Small intestine (tissue), 7 donors: ENCODE results near the gene DDX1. TPM values are rescaled to one million over a fixed set of nuclear protein-coding genes. Genes with fewer than 3 reads are reported as not detected.

Experiments used
- DNase-seq, 2 donors: peaks; one replicate each; pipeline versions ENCODE4 v3.0.0 to v3.0.0-alpha.2; 2013
- FAIRE-seq: peaks from 2 replicates; lab custom pipeline; 2012; peaks lifted over from hg19 to GRCh38; lab: Jason Lieb, UNC
- H3K27ac ChIP-seq, 3 donors: one replicate each; pipeline ENCODE4 v1.5.1; 2013; ENCODE audit warnings: low read length in 2 of 3, mild to moderate bottlenecking in 2 of 3, control low read depth in 1 of 3, inconsistent platforms in 1 of 3, low read depth in 1 of 3, moderate library complexity in 1 of 3
- H3K27me3 ChIP-seq, 3 donors: one replicate each; pipeline ENCODE4 v1.6.1; 2013; ENCODE audit warnings: low read length in 3 of 3, inconsistent platforms in 1 of 3; ENCODE audit not compliant: control insufficient read depth in 3 of 3, insufficient read depth in 3 of 3
- H3K36me3 ChIP-seq, 3 donors: one replicate each; pipeline ENCODE4 v1.6.1; 2013; ENCODE audit warnings: low read length in 3 of 3, inconsistent platforms in 1 of 3, low read depth in 1 of 3, mild to moderate bottlenecking in 1 of 3, moderate library complexity in 1 of 3; ENCODE audit not compliant: control insufficient read depth in 3 of 3, insufficient read depth in 2 of 3
- H3K4me1 ChIP-seq, 3 donors: one replicate each; pipeline ENCODE4 v1.6.1; 2013; ENCODE audit warnings: low read length in 2 of 3, inconsistent platforms in 1 of 3, low read depth in 1 of 3, mild to moderate bottlenecking in 1 of 3, moderate library complexity in 1 of 3; ENCODE audit not compliant: control insufficient read depth in 3 of 3, insufficient read depth in 2 of 3
- H3K4me3 ChIP-seq, 3 donors: one replicate each; pipeline ENCODE4 v1.5.1; 2013; ENCODE audit warnings: low read length in 3 of 3, control low read depth in 1 of 3, inconsistent platforms in 1 of 3, low read depth in 1 of 3, mild to moderate bottlenecking in 1 of 3, moderate library complexity in 1 of 3
- H3K9me3 ChIP-seq, 2 donors: one replicate each; pipeline ENCODE4 v1.6.1; 2013; ENCODE audit warnings: low read depth in 1 of 2, low read length in 1 of 2; ENCODE audit not compliant: control insufficient read depth in 2 of 2, insufficient read depth in 1 of 2
- WGBS, 3 donors: extraction: QIAGEN DNeasy Blood & Tissue Kit; methylation state at CpG; one replicate each; pipeline ENCODE4 v1.1.7; 2013; 5-methylcytosine and 5-hydroxymethylcytosine counted together
- polyA plus RNA-seq, 4 donors: library from polyadenylated mRNA; stranded (reverse) in 3 of 4; unstranded in 1 of 4; fragments of 200-250 nt in 3 of 4; fragments of 120-200 nt in 1 of 4; gene quantifications; one replicate each; pipeline versions ENCODE4 v1.2.1 to v1.2.3, GENCODE V29; 2013
- donor health status: healthy with polysubstance abuse.
- donor health status: control.
- donor health status: control.
- donor health status: Bipolar disorder and iron deficiency.
- donor health status: healthy.

The DDX1 gene
- polyA plus RNA-seq, 4 donors: 74.6 to 107 (median 79.4) TPM

- FAIRE-seq: no peak
- Histone ChIP-seq H3K4me1 (peaks cover 0 to 14% (median 0%) of the 10 kb centered on the region in 3 donors), H3K27me3 (no peaks in the 10 kb centered on the region)
These were observed 47.1 kb downstream of the DDX1 start for GRCh38 chr2:15638720-15639119.

DNA sequence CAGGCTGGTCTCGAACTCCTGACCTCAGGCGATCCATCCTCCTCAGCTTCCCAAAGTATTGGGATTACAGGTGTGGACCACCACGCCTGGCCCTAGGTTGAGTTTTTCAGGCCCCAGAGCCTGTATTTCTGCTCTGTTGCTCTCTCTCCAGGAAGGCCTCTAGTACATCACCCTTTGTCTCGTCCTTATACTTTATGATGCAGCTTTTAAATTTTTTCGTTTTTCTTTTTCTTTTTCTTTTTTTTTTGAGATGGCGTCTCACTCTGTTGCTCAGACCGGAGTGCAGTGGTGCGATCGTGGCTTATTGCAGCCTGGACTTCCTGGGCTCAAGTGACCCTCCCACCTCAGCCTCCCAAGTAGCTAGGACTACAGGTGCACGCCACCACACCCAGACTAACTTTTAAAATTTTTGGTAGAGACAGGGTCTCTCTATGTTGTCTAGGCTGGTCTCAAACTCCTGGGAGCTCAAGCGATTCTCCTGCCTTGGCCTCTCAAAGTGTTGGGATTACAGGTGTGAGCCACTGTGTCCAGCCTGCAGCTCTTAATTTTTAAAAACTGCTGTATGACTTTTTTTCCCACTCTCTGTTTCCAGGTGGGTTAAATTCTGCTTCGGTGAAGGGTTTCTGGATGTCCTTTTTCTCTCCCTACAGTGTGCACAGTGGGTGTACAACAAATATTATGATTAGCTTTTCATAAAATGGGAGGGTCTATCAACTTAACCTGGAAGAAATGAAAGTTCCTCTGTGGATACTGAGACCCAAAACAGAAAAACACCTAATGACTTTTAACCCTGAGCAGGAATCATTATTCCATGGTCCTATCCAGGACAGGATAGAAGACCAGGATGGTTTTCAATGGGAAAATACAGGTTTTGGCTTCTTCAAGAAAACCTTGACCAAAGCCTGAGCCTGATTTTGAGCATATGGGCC is 47.9 kb downstream of the DDX1 start:
- 84 to 93% (median 85%) methylated on average over 12 of the region's 12 CpGs for WGBS, 3 donors
- DNase-seq (no peak), FAIRE-seq (no peak)
- H3K9me3 ChIP-seq: peaks cover 0 to 3% of the 10 kb centered on the region in 2 donors
- peaks cover 2 to 6% (median 2%) of the 10 kb centered on the region in 3 donors for H3K36me3 ChIP-seq
- peaks cover 0 to 14% (median 0%) of the 10 kb centered on the region in 3 donors for H3K4me1 ChIP-seq
- no peak overlapping the region for H3K27ac ChIP-seq
- no peak overlapping the region for H3K4me3 ChIP-seq
- H3K27me3 ChIP-seq: no peaks in the 10 kb centered on the region

More at GRCh38 chr2:15638720-15639119, 47.1 kb downstream of the DDX1 start:
- Histone ChIP-seq H3K9me3 (peaks cover 0 to 3% of the 10 kb centered on the region in 2 donors), H3K4me3 (no peak overlapping the region), H3K36me3 (peaks cover 3 to 6% (median 5%) of the 10 kb centered on the region in 3 donors), H3K27ac (no peak overlapping the region)
- no peak for DNase-seq

GRCh38 chr2:15640261-15640711 is 48.6 kb downstream of the DDX1 start:
- WGBS, 3 donors: 47 to 65% (median 62%) methylated on average over 6 of the region's 6 CpGs
- DNase-seq (peak in 1 of 2 donors; percentile 13), FAIRE-seq (no peak)
- Histone ChIP-seq H3K27me3 (no peaks in the 10 kb centered on the region), H3K4me3 (no peak overlapping the region), H3K4me1 (peaks cover 0 to 14% (median 0%) of the 10 kb centered on the region in 3 donors), H3K27ac (no peak overlapping the region), H3K9me3 (peaks cover 0 to 3% of the 10 kb centered on the region in 2 donors), H3K36me3 (peaks cover 0 to 6% (median 0%) of the 10 kb centered on the region in 3 donors)

- WGBS, 3 donors: 93 to 95% (median 94%) methylated on average over 2 of the region's 2 CpGs
- Histone ChIP-seq H3K9me3 (peaks cover 0 to 3% of the 10 kb centered on the region in 2 donors), H3K4me3 (no peak overlapping the region), H3K4me1 (peaks cover 0 to 12% (median 0%) of the 10 kb centered on the region in 3 donors), H3K27ac (no peak overlapping the region), H3K36me3 (peaks cover 0 to 5% (median 0%) of the 10 kb centered on the region in 3 donors), H3K27me3 (no peaks in the 10 kb centered on the region)
- FAIRE-seq (no peak), DNase-seq (no peak)
These were observed 49.1 kb downstream of the DDX1 start for GRCh38 chr2:15640784-15641183.

DNA sequence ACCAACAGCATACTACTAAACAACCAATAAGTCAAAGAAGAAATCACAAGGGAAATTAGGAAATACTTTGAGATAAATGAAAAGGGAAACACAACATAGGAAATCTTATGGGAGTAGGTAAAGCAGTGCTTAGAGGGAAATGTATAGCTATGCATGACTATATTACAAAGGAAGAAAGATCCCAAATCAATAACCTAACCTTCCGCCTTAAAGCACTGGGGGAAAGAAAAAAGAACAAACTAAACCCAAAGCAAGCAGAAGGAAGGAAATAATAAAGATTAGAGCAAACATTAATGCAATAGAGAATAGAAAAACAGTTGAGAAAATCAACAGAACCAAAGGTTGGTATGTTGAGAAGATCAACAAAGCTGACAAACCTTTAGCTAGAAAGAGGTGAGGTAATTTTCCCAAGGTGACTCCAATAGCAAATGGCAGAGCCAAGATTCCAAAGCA is 49.9 kb downstream of the DDX1 start:
- peaks cover 0 to 3% (median 0%) of the 10 kb centered on the region in 3 donors for H3K36me3 ChIP-seq
- H3K9me3 ChIP-seq: peaks cover 0 to 3% of the 10 kb centered on the region in 2 donors
- no peak overlapping the region for H3K27ac ChIP-seq
- H3K27me3 ChIP-seq: no peaks in the 10 kb centered on the region
- 94 to 100% (median 100%) methylated on average over 1 of the region's 1 CpG for WGBS, 3 donors
- peaks cover 0 to 5% (median 0%) of the 10 kb centered on the region in 3 donors for H3K4me1 ChIP-seq
- H3K4me3 ChIP-seq: no peak overlapping the region
- DNase-seq (no peak), FAIRE-seq (no peak)

GRCh38 chr2:15642011-15642814 is 50.5 kb downstream of the DDX1 start:
- WGBS, 3 donors: 92 to 96% (median 93%) methylated on average over 12 of the region's 12 CpGs
- FAIRE-seq: no peak
- Histone ChIP-seq H3K36me3 (peaks cover 0 to 3% (median 0%) of the 10 kb centered on the region in 3 donors), H3K9me3 (peaks cover 0 to 3% of the 10 kb centered on the region in 2 donors), H3K4me1 (peaks cover 0 to 5% (median 0%) of the 10 kb centered on the region in 3 donors), H3K4me3 (no peak overlapping the region), H3K27me3 (no peaks in the 10 kb centered on the region), H3K27ac (no peak overlapping the region)
- no peak for DNase-seq

- no peaks in the 10 kb centered on the region for H3K27me3 ChIP-seq
- peaks cover 0 to 3% of the 10 kb centered on the region in 2 donors for H3K9me3 ChIP-seq
- 86 to 93% (median 89%) methylated on average over 13 of the region's 13 CpGs for WGBS, 3 donors
- H3K36me3 ChIP-seq: peaks cover 0 to 3% (median 0%) of the 10 kb centered on the region in 3 donors
- DNase-seq (no peak), FAIRE-seq (no peak)
- no peak overlapping the region for H3K27ac ChIP-seq
- no peak overlapping the region for H3K4me3 ChIP-seq
- no peaks in the 10 kb centered on the region for H3K4me1 ChIP-seq
These were observed 51.3 kb downstream of the DDX1 start for GRCh38 chr2:15642815-15643500.
